AG09309 (cell line): ENCODE data around the gene ANXA2.

Experiments
- DNase-seq: peaks from one replicate; pipeline ENCODE4 v3.0.0-alpha.2; 2010; ENCODE audit warnings: low read depth
- H3K4me3 ChIP-seq: 2 replicates; pipeline ENCODE4 v1.5.1; 2011; ENCODE audit warnings: mild to moderate bottlenecking, low read depth, low read length, moderate library complexity; ENCODE audit not compliant: control insufficient read depth
- CTCF ChIP-seq: IDR thresholded peaks from 2 replicates; pipeline ENCODE4 v1.5.1; 2011; ENCODE audit warnings: mild to moderate bottlenecking, low read depth, low read length, inconsistent platforms; ENCODE audit not compliant: insufficient read depth, control insufficient read depth; ENCODE audit errors: missing control alignments

ANXA2 gene

GRCh38 chr15:60397772-60398445 lies at the start of gene ANXA2:
TSS of gene ANXA2 (minus strand) at chr15:60397986. CDS start at chr15:60386075, 11,911 bp downstream.
- H3K4me3 ChIP-seq: peak within 1 kb of the TSS; percentile 90
- DNase-seq: no peak
- TF ChIP-seq CTCF: no peak

DNA sequence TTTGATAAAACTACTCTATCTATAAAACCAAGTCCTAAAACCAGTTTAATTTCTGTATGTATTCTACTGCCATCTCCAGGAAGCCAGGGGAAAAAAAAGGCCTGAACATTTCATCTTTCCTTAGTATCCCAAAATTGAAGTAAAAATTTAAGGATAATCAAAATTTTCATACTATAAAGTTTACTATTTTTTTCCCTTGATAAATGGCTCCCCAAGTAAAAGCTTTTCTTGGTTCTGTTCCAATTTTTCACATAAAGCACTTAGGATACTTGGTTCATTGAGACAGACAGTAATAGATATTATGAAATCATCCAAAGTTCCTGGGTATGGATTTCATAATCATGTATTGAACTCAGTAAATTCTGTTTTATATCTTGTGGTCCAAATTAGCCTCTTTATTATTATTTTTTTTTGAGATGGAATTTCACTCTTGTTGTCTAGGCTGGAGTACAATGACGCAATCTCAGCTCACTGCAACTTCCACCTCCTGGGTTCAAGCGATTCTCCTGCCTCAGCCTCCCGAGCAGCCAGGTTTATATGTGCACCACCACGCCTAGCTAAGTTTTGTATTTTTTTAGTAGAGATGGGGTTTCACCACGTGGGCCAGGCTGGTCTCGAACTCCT lies 46.6 kb upstream of the ANXA2 start:
- peak; percentile 63 for TF ChIP-seq CTCF
- no peak overlapping the region for H3K4me3 ChIP-seq
- DNase-seq: peak; percentile 28

- peak; percentile 21 for DNase-seq
- TF ChIP-seq CTCF: no peak
- H3K4me3 ChIP-seq: no peak overlapping the region
Measured at GRCh38 chr15:60442763-60443162, 45.0 kb upstream of the ANXA2 start.

GRCh38 chr15:60442031-60442650 lies 44.4 kb upstream of the ANXA2 start:
- no peak for DNase-seq
- no peak overlapping the region for H3K4me3 ChIP-seq
- TF ChIP-seq CTCF: no peak

GRCh38 chr15:60441331-60441730 lies 43.5 kb upstream of the ANXA2 start:
- no peak overlapping the region for H3K4me3 ChIP-seq
- TF ChIP-seq CTCF: no peak
- no peak for DNase-seq

- no peak for TF ChIP-seq CTCF
- DNase-seq: no peak
Measured at GRCh38 chr15:60438646-60439045, 40.9 kb upstream of the ANXA2 start.

More at GRCh38 chr15:60438646-60439045, 40.9 kb upstream of the ANXA2 start:
- no peak overlapping the region for H3K4me3 ChIP-seq
